Activated T-cell treated with anti-CD3 and anti-CD28 coated beads for 1 hour (primary cell): ENCODE results near the gene C16orf86.
A peak's percentile ranks its signal among the peaks of the same experiment; 100 is the strongest.

ENCODE experiments used
- DNase-seq: peaks from one replicate; pipeline ENCODE4 v3.0.0-alpha.2; 2020; ENCODE audit warnings: low read depth

The C16orf86 gene

GRCh38 chr16:67667453-67667816, 821 bp downstream of the C16orf86 start:
- no peak for DNase-seq

- DNase-seq = peak; percentile 63
Observed at GRCh38 chr16:67667817-67668494, 1.3 kb downstream of the C16orf86 start.

- no peak for DNase-seq
Observed at GRCh38 chr16:67668495-67669157, 2.0 kb downstream of the C16orf86 start.

- DNase-seq = no peak
Observed at GRCh38 chr16:67669499-67670101, 3.0 kb downstream of the C16orf86 start.

GRCh38 chr16:67672306-67672705, 5.7 kb downstream of the C16orf86 start:
- DNase-seq = no peak

GRCh38 chr16:67672739-67673662, 6.4 kb downstream of the C16orf86 start:
- no peak for DNase-seq

- no peak for DNase-seq
Observed at GRCh38 chr16:67673712-67674580, 7.3 kb downstream of the C16orf86 start.

GRCh38 chr16:67674851-67675578, 8.4 kb downstream of the C16orf86 start:
- no peak for DNase-seq

GRCh38 chr16:67675579-67675935, 8.9 kb downstream of the C16orf86 start:
- no peak for DNase-seq

- DNase-seq = no peak
Observed at GRCh38 chr16:67675999-67676398, 9.4 kb downstream of the C16orf86 start.

GRCh38 chr16:67676516-67676915, 9.9 kb downstream of the C16orf86 start:
- no peak for DNase-seq

- no peak for DNase-seq
Observed at GRCh38 chr16:67676939-67677338, 10.3 kb downstream of the C16orf86 start.

GRCh38 chr16:67677712-67678111, 11.1 kb downstream of the C16orf86 start:
- DNase-seq = no peak

GRCh38 chr16:67678354-67679023, 11.9 kb downstream of the C16orf86 start:
- no peak for DNase-seq

GRCh38 chr16:67679935-67680897, 13.6 kb downstream of the C16orf86 start:
- no peak for DNase-seq

GRCh38 chr16:67683767-67684166, 17.2 kb downstream of the C16orf86 start:
- DNase-seq = no peak

GRCh38 chr16:67685388-67686112, 18.9 kb downstream of the C16orf86 start:
- DNase-seq = no peak
